WTC11 (cell line): ENCODE results near the gene SPOPL. TPM values are rescaled to one million over a fixed set of nuclear protein-coding genes. Genes with fewer than 3 reads are reported as not detected.

Experiments
- ATAC-seq: fragments of 200-7000 bp; cut with Tn5 transposase; 2 replicates; pipeline ENCODE4 v1.10.0; 2021; ENCODE audit warnings: mild to moderate bottlenecking, moderate library complexity
- CTCF ChIA-PET: fragments of 300-600 bp; sonication (Branson Sonifier 250); formaldehyde crosslinking; loops from one replicate; lab custom pipeline; 2021; ENCODE audit warnings: antibody characterized with exemption; lab: Charles Lee
- POLR2A ChIA-PET: fragments of 350-600 bp; sonication (Branson Sonifier 250); formaldehyde crosslinking; loops from one replicate; lab custom pipeline; 2021; ENCODE audit warnings: antibody characterized with exemption; lab: Charles Lee
- DNase-seq: peaks from one replicate; pipeline ENCODE4 v3.0.0; 2021; ENCODE audit warnings: low spot score
- H3K27ac Mint-ChIP-seq: 2 replicates; pipeline ENCODE4 v1.8.0; 2021; ENCODE audit warnings: mixed read lengths
- H3K27me3 Mint-ChIP-seq: 2 replicates; pipeline ENCODE4 v1.8.0; 2021; ENCODE audit warnings: low read depth, mild to moderate bottlenecking, moderate library complexity, mixed read lengths
- H3K36me3 Mint-ChIP-seq: 2 replicates; pipeline ENCODE4 v1.8.0; 2021; ENCODE audit warnings: mixed read lengths
- H3K4me1 Mint-ChIP-seq: 2 replicates; pipeline ENCODE4 v1.8.0; 2022; ENCODE audit warnings: mixed read lengths
- H3K4me3 Mint-ChIP-seq: 2 replicates; pipeline ENCODE4 v1.8.0; 2021; ENCODE audit warnings: mild to moderate bottlenecking, moderate library complexity, mixed read lengths
- H3K9me3 Mint-ChIP-seq: 2 replicates; pipeline ENCODE4 v1.8.0; 2021; ENCODE audit warnings: mixed read lengths
- ATF1 ChIP-seq: sonication (generic); formaldehyde crosslinking; IDR thresholded peaks from 2 replicates; pipeline ENCODE4 v1.8.1; 2023; ENCODE audit warnings: mild to moderate bottlenecking, moderate library complexity, missing genetic modification reagents
- CREM ChIP-seq: sonication (generic); formaldehyde crosslinking; IDR thresholded peaks from 2 replicates; pipeline ENCODE4 v1.8.1; 2022; ENCODE audit warnings: mild to moderate bottlenecking, missing genetic modification reagents, moderate library complexity
- ESRRA ChIP-seq: sonication (generic); formaldehyde crosslinking; IDR thresholded peaks from 2 replicates; pipeline ENCODE4 v1.8.1; 2022; ENCODE audit warnings: mild to moderate bottlenecking, missing genetic modification reagents, borderline replicate concordance
- HMGXB4 ChIP-seq: sonication (generic); formaldehyde crosslinking; IDR thresholded peaks from 2 replicates; pipeline ENCODE4 v1.8.1; 2023; ENCODE audit warnings: mild to moderate bottlenecking, moderate library complexity, missing genetic modification reagents
- JUN ChIP-seq: sonication (generic); formaldehyde crosslinking; IDR thresholded peaks from 2 replicates; pipeline ENCODE4 v1.8.0; 2023; ENCODE audit warnings: mild to moderate bottlenecking, missing genetic modification reagents
- MLX ChIP-seq: sonication (generic); formaldehyde crosslinking; IDR thresholded peaks from 2 replicates; pipeline ENCODE4 v1.8.1; 2023; ENCODE audit warnings: mild to moderate bottlenecking, missing genetic modification reagents, moderate library complexity
- MYBL2 ChIP-seq: sonication (generic); formaldehyde crosslinking; IDR thresholded peaks from 2 replicates; pipeline ENCODE4 v1.8.1; 2023; ENCODE audit warnings: mild to moderate bottlenecking, moderate library complexity, missing genetic modification reagents
- NR3C1 ChIP-seq: sonication (generic); formaldehyde crosslinking; conservative IDR thresholded peaks from 2 replicates; pipeline ENCODE4 v1.8.1; 2023; ENCODE audit warnings: low read depth, mild to moderate bottlenecking, missing genetic modification reagents
- PRDM15 ChIP-seq: sonication (generic); formaldehyde crosslinking; IDR thresholded peaks from 2 replicates; pipeline ENCODE4 v1.8.0; 2022; ENCODE audit warnings: missing genetic modification reagents
- TEAD1 ChIP-seq: sonication (generic); formaldehyde crosslinking; IDR thresholded peaks from 2 replicates; pipeline ENCODE4 v1.8.0; 2022; ENCODE audit warnings: mild to moderate bottlenecking, missing genetic modification reagents
- TEAD4 ChIP-seq: sonication (generic); formaldehyde crosslinking; IDR thresholded peaks from 2 replicates; pipeline ENCODE4 v1.8.0; 2022; ENCODE audit warnings: mild to moderate bottlenecking, missing genetic modification reagents
- ZNF121 ChIP-seq: sonication (generic); formaldehyde crosslinking; IDR thresholded peaks from 2 replicates; pipeline ENCODE4 v1.8.0; 2023; ENCODE audit warnings: missing genetic modification reagents
- total RNA-seq: library from RNA; stranded (reverse); gene quantifications from 3 replicates; pipeline ENCODE4 v1.2.3, GENCODE V29; 2021
- TF ChIP-seq, protein P1 (sequence below): sonication (generic); formaldehyde crosslinking; IDR thresholded peaks from 2 replicates; pipeline ENCODE4 v1.8.1; 2022; ENCODE audit warnings: low read depth, missing genetic modification reagents, borderline replicate concordance
- TF ChIP-seq, protein P2 (sequence below): sonication (generic); formaldehyde crosslinking; IDR thresholded peaks from 2 replicates; pipeline ENCODE4 v1.8.0; 2022; ENCODE audit warnings: mild to moderate bottlenecking, missing genetic modification reagents
- TF ChIP-seq, protein P3 (sequence below): fragments of 250-450 bp; sonication (Bioruptor Pico); IDR thresholded peaks from 2 replicates; pipeline ENCODE4 v1.9.0; 2021; ENCODE audit warnings: mild to moderate bottlenecking, borderline replicate concordance

The SPOPL gene
- total RNA-seq, 1 experiment from 2014 or later, result 13.3 TPM

DNA sequence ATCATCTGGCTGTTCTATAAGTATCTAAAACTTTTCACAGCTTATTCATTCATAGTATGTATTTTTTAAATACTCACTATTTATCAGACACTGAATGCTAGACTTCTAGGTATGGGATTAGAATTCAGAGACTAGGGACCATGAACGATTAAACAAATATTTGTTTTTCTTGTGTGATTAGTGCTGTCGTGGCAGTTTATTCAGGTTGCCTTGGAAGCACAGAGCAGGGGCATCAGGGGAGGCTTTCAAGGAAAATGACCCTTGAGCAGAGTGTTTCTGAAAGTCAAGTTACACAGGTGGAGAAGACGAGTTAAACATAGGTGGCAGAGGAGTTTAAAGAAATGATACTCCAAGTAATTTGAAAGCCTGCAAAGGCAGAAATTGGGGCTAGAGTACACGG, 5.7 kb downstream of the SPOPL start:
- Mint-ChIP-seq H3K36me3 (no peaks in the 10 kb centered on the region), H3K9me3 (no peaks in the 10 kb centered on the region), H3K27ac (no peak overlapping the region), H3K27me3 (no peaks in the 10 kb centered on the region), H3K4me3 (no peak overlapping the region), H3K4me1 (peaks cover 40% of the 10 kb centered on the region)
- DNase-seq, result no peak
- ATAC-seq, result no peak
- TF ChIP-seq, protein P1, sequence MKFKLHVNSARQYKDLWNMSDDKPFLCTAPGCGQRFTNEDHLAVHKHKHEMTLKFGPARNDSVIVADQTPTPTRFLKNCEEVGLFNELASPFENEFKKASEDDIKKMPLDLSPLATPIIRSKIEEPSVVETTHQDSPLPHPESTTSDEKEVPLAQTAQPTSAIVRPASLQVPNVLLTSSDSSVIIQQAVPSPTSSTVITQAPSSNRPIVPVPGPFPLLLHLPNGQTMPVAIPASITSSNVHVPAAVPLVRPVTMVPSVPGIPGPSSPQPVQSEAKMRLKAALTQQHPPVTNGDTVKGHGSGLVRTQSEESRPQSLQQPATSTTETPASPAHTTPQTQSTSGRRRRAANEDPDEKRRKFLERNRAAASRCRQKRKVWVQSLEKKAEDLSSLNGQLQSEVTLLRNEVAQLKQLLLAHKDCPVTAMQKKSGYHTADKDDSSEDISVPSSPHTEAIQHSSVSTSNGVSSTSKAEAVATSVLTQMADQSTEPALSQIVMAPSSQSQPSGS, result no peak
- TF ChIP-seq ATF1 (CRISPR knock-in tag), result no peak
- TF ChIP-seq ZNF121, result no peak
- TF ChIP-seq, protein P2, sequence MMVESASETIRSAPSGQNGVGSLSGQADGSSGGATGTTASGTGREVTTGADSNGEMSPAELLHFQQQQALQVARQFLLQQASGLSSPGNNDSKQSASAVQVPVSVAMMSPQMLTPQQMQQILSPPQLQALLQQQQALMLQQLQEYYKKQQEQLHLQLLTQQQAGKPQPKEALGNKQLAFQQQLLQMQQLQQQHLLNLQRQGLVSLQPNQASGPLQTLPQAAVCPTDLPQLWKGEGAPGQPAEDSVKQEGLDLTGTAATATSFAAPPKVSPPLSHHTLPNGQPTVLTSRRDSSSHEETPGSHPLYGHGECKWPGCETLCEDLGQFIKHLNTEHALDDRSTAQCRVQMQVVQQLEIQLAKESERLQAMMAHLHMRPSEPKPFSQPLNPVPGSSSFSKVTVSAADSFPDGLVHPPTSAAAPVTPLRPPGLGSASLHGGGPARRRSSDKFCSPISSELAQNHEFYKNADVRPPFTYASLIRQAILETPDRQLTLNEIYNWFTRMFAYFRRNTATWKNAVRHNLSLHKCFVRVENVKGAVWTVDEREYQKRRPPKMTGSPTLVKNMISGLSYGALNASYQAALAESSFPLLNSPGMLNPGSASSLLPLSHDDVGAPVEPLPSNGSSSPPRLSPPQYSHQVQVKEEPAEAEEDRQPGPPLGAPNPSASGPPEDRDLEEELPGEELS (CRISPR knock-in tag), result no peak
- TF ChIP-seq MYBL2 (CRISPR knock-in tag), result no peak
- ChIA-PET POLR2A (no interaction called here), CTCF (no interaction called here)

- POLR2A ChIA-PET, result no interaction called here
- Mint-ChIP-seq H3K4me3 (no peak overlapping the region), H3K9me3 (peaks cover 5% of the 10 kb centered on the region), H3K4me1 (peaks cover 41% of the 10 kb centered on the region), H3K27me3 (no peaks in the 10 kb centered on the region), H3K36me3 (peaks cover 4% of the 10 kb centered on the region), H3K27ac (no peak overlapping the region)
- TF ChIP-seq ESRRA (CRISPR knock-in tag), result no peak
- no peak for TF ChIP-seq JUN
- no peak for TF ChIP-seq CREM (CRISPR knock-in tag)
- TF ChIP-seq TEAD4 (CRISPR knock-in tag), result no peak
- no peak for TF ChIP-seq PRDM15
- TF ChIP-seq MLX (CRISPR knock-in tag), result no peak
- TF ChIP-seq NR3C1 (CRISPR knock-in tag), result no peak
- no peak for TF ChIP-seq TEAD1
- TF ChIP-seq, protein P3, sequence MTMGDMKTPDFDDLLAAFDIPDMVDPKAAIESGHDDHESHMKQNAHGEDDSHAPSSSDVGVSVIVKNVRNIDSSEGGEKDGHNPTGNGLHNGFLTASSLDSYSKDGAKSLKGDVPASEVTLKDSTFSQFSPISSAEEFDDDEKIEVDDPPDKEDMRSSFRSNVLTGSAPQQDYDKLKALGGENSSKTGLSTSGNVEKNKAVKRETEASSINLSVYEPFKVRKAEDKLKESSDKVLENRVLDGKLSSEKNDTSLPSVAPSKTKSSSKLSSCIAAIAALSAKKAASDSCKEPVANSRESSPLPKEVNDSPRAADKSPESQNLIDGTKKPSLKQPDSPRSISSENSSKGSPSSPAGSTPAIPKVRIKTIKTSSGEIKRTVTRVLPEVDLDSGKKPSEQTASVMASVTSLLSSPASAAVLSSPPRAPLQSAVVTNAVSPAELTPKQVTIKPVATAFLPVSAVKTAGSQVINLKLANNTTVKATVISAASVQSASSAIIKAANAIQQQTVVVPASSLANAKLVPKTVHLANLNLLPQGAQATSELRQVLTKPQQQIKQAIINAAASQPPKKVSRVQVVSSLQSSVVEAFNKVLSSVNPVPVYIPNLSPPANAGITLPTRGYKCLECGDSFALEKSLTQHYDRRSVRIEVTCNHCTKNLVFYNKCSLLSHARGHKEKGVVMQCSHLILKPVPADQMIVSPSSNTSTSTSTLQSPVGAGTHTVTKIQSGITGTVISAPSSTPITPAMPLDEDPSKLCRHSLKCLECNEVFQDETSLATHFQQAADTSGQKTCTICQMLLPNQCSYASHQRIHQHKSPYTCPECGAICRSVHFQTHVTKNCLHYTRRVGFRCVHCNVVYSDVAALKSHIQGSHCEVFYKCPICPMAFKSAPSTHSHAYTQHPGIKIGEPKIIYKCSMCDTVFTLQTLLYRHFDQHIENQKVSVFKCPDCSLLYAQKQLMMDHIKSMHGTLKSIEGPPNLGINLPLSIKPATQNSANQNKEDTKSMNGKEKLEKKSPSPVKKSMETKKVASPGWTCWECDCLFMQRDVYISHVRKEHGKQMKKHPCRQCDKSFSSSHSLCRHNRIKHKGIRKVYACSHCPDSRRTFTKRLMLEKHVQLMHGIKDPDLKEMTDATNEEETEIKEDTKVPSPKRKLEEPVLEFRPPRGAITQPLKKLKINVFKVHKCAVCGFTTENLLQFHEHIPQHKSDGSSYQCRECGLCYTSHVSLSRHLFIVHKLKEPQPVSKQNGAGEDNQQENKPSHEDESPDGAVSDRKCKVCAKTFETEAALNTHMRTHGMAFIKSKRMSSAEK (CRISPR knock-in tag), result no peak
- no peak for TF ChIP-seq HMGXB4 (CRISPR knock-in tag)
- ATAC-seq (no peak), DNase-seq (no peak)
- CTCF ChIA-PET, result no interaction called here
Measured at GRCh38 chr2:138510319-138510718, 8.7 kb downstream of the SPOPL start.
